Body of pancreas (tissue), 4 donors: ENCODE measurements around the gene PIK3AP1. TPM values are rescaled to one million over a fixed set of nuclear protein-coding genes. Genes with fewer than 3 reads are reported as not detected.

ENCODE experiments used
- ATAC-seq: fragments of 150-250 bp; one replicate; pipeline ENCODE4 v1.9.1; 2016
- DNase-seq, 4 donors: peaks; one replicate each; pipeline ENCODE4 v3.0.0-alpha.2; 2019
- H3K27ac ChIP-seq, 4 donors: fragments of 200-600 bp; sonication (generic); 1 replicate in 3 of 4; 2 replicates in 1 of 4; pipeline versions ENCODE4 v1.5.1 to v1.6.1; 2016 to 2019; ENCODE audit warnings: mild to moderate bottlenecking in 1 of 4, mixed read lengths in 1 of 4, moderate library complexity in 1 of 4
- H3K27me3 ChIP-seq, 2 donors: fragments of 200-600 bp; sonication (generic); one replicate each; pipeline ENCODE4 v1.6.0; 2016; ENCODE audit warnings: mild to moderate bottlenecking in 1 of 2
- H3K36me3 ChIP-seq, 2 donors: fragments of 200-600 bp; sonication (generic); replicated peaks in 1 of 2; 2 replicates each; pipeline ENCODE4 v1.5.1; 2016; ENCODE audit warnings: low read depth in 2 of 2; ENCODE audit not compliant: insufficient read depth in 1 of 2
- H3K4me1 ChIP-seq: fragments of 200-600 bp; sonication (generic); one replicate; pipeline ENCODE4 v1.6.0; 2016
- H3K4me3 ChIP-seq, 2 donors: fragments of 200-600 bp; sonication (generic); 1 replicate in 1 of 2; 2 replicates in 1 of 2; pipeline ENCODE4 v1.5.1; 2016 to 2019
- H3K9me3 ChIP-seq, 3 donors: fragments of 200-600 bp; sonication (generic); 1 replicate in 2 of 3; 2 replicates in 1 of 3; pipeline ENCODE4 v1.5.1; 2016
- CTCF ChIP-seq, 7 experiments: fragments of 450-650 bp in 4 of 7; fragments of 200-600 bp in 3 of 7; sonication (generic) in 3 of 7; IDR thresholded peaks; one replicate each; pipeline ENCODE4 v1.5.1; 2016 to 2019; ENCODE audit warnings: antibody characterized with exemption in 7 of 7
- POLR2A ChIP-seq, 3 donors: fragments of 450-650 bp; IDR thresholded peaks; one replicate each; pipeline ENCODE4 v1.6.1; 2016; ENCODE audit warnings: antibody characterized with exemption in 3 of 3, mild to moderate bottlenecking in 2 of 3
- WGBS, 2 donors: methylation state at CpG; one replicate each; pipeline ENCODE4 v1.1.5; 2017; 5-methylcytosine and 5-hydroxymethylcytosine counted together
- intact Hi-C: fragments of 100-400 bp; cut with DNase I; formaldehyde crosslinking; loops from one replicate; pipeline ENCODE4 v1.15.1; 2023
- total RNA-seq, 2 donors: library from RNA; depleted of rRNA; stranded (reverse); fragments of >200 nt; gene quantifications; one replicate each; pipeline ENCODE4 v1.1.0, GENCODE V29; 2016

The PIK3AP1 gene
- total RNA-seq, 2 donors from 2014 or later: 28.0 to 37.2 TPM

- intact Hi-C loops: no loop called here
- Histone ChIP-seq H3K36me3 (peaks cover 0 to 9% of the 10 kb centered on the region in 2 donors), H3K27ac (no peak overlapping the region), H3K4me3 (no peak overlapping the region), H3K27me3 (no peaks in the 10 kb centered on the region), H3K4me1 (no peaks in the 10 kb centered on the region), H3K9me3 (no peaks in the 10 kb centered on the region)
- DNase-seq (no peak), ATAC-seq (no peak)
- TF ChIP-seq POLR2A (IDR thresholded peaks at IDR 0.05): no peak
- no peak for TF ChIP-seq CTCF (IDR thresholded peaks at IDR 0.05)
- 88% methylated on average over 1 of the region's 1 CpG for WGBS, 2 donors
Measured at GRCh38 chr10:96606946-96607345, 113.4 kb downstream of the PIK3AP1 start.

GRCh38 chr10:96606216-96606615 lies 114.1 kb downstream of the PIK3AP1 start:
- H3K4me3 ChIP-seq: no peak overlapping the region
- no peaks in the 10 kb centered on the region for H3K4me1 ChIP-seq
- H3K9me3 ChIP-seq: no peaks in the 10 kb centered on the region
- DNase-seq (no peak), ATAC-seq (no peak)
- intact Hi-C loops: no loop called here
- peaks cover 0 to 11% of the 10 kb centered on the region in 2 donors for H3K36me3 ChIP-seq
- no peaks in the 10 kb centered on the region for H3K27me3 ChIP-seq
- H3K27ac ChIP-seq: no peak overlapping the region
- TF ChIP-seq POLR2A (IDR thresholded peaks at IDR 0.05) (no peak), CTCF (IDR thresholded peaks at IDR 0.05) (no peak)
- 89 to 90% methylated on average over 4 of the region's 4 CpGs for whole genome bisulfite sequencing, 2 donors

- Histone ChIP-seq H3K4me3 (no peak overlapping the region), H3K27ac (no peak overlapping the region), H3K36me3 (peaks cover 5 to 6% of the 10 kb centered on the region in 2 donors), H3K4me1 (peaks cover 4% of the 10 kb centered on the region), H3K27me3 (no peaks in the 10 kb centered on the region), H3K9me3 (no peaks in the 10 kb centered on the region)
- intact Hi-C loops: no loop called here
- ATAC-seq (no peak), DNase-seq (no peak)
- 66 to 81% methylated on average over 4 of the region's 4 CpGs for WGBS, 2 donors
- TF ChIP-seq CTCF (IDR thresholded peaks at IDR 0.05) (no peak), POLR2A (IDR thresholded peaks at IDR 0.05) (no peak)
Measured at GRCh38 chr10:96600337-96600736, 120.0 kb downstream of the PIK3AP1 start.

GRCh38 chr10:96598846-96599245 lies 121.5 kb downstream of the PIK3AP1 start:
- Histone ChIP-seq H3K4me3 (no peak overlapping the region), H3K9me3 (no peaks in the 10 kb centered on the region), H3K27ac (no peak overlapping the region), H3K27me3 (no peaks in the 10 kb centered on the region), H3K36me3 (peaks cover 6 to 8% of the 10 kb centered on the region in 2 donors), H3K4me1 (peaks cover 4% of the 10 kb centered on the region)
- no peak for TF ChIP-seq POLR2A (IDR thresholded peaks at IDR 0.05)
- no peak for TF ChIP-seq CTCF (IDR thresholded peaks at IDR 0.05)
- 78 to 83% methylated on average over 4 of the region's 4 CpGs for WGBS, 2 donors
- ATAC-seq (no peak), DNase-seq (no peak)
- intact Hi-C loops: no loop called here
